HepG2 (cell line): ENCODE results near the gene TRIM15. TPM values are rescaled to one million over a fixed set of nuclear protein-coding genes. Genes with fewer than 3 reads are reported as not detected.

Experiments
- HDAC2 ChIP-seq: sonication (generic); formaldehyde crosslinking; IDR thresholded peaks from 2 replicates; pipeline ENCODE4 v1.4.0; 2020; ENCODE audit warnings: missing genetic modification reagents
- TFE3 ChIP-seq: IDR thresholded peaks from 2 replicates; pipeline ENCODE4 v1.6.1; 2016
- TSC22D2 ChIP-seq: sonication (generic); formaldehyde crosslinking; IDR thresholded peaks from 2 replicates; pipeline ENCODE4 v1.5.1; 2020; ENCODE audit warnings: missing genetic modification reagents, mild to moderate bottlenecking, borderline replicate concordance
- ZBTB1 ChIP-seq: sonication (generic); formaldehyde crosslinking; IDR thresholded peaks from 2 replicates; pipeline ENCODE4 v1.4.0; 2020; ENCODE audit warnings: missing genetic modification reagents, borderline replicate concordance
- ZMAT3 ChIP-seq: sonication (generic); formaldehyde crosslinking; conservative IDR thresholded peaks from 2 replicates; pipeline ENCODE4 v1.7.0; 2021; ENCODE audit warnings: missing genetic modification reagents
- ZNF331 ChIP-seq: sonication (generic); formaldehyde crosslinking; IDR thresholded peaks from 2 replicates; pipeline ENCODE4 v1.4.0; 2020; ENCODE audit warnings: missing genetic modification reagents
- ZNF501 ChIP-seq: sonication (generic); formaldehyde crosslinking; IDR thresholded peaks from 2 replicates; pipeline ENCODE4 v1.5.1; 2020; ENCODE audit warnings: mild to moderate bottlenecking, moderate library complexity, missing genetic modification reagents
- ZNF512 ChIP-seq: sonication (generic); formaldehyde crosslinking; IDR thresholded peaks from 2 replicates; pipeline ENCODE4 v1.4.0; 2020; ENCODE audit warnings: mild to moderate bottlenecking, missing genetic modification reagents
- ZNF512B ChIP-seq: sonication (generic); formaldehyde crosslinking; IDR thresholded peaks from 2 replicates; pipeline ENCODE4 v1.5.1; 2020; ENCODE audit warnings: missing genetic modification reagents, mild to moderate bottlenecking, borderline replicate concordance
- ZNF563 ChIP-seq: sonication (generic); formaldehyde crosslinking; IDR thresholded peaks from 2 replicates; pipeline ENCODE4 v1.8.0; 2022; ENCODE audit warnings: mild to moderate bottlenecking, moderate library complexity, missing genetic modification reagents
- ZNF792 ChIP-seq: IDR thresholded peaks from 2 replicates; pipeline ENCODE4 v1.6.1; 2016
- polyA plus RNA-seq, 8 experiments: library from polyadenylated mRNA; depleted of rRNA in 3 of 8; stranded (reverse) in 7 of 8; unstranded in 1 of 8; fragments of >200 nt; fragmentation: Illumina TruSeq in 4 of 8; extraction: Trizol in 4 of 8; gene quantifications; 2 replicates each; pipeline versions ENCODE4 v1.2.1 to v1.2.3, GENCODE V29; 2011 to 2016; ENCODE audit warnings: low read depth in 4 of 8, missing spikeins in 1 of 8, mixed read lengths in 1 of 8; ENCODE audit not compliant: insufficient read depth in 1 of 8
- total RNA-seq, 5 experiments: library from RNA; depleted of rRNA; stranded (reverse); fragments of >200 nt; fragmentation: Illumina TruSeq; extraction: Trizol; gene quantifications; 2 replicates each; pipeline ENCODE4 v1.2.3, GENCODE V29; 2016; ENCODE audit warnings: low read depth in 1 of 5
- TF ChIP-seq, protein P1 (sequence below): sonication (generic); formaldehyde crosslinking; IDR thresholded peaks from 2 replicates; pipeline ENCODE4 v1.4.0; 2020; ENCODE audit warnings: missing genetic modification reagents, borderline replicate concordance
- TF ChIP-seq, protein P2 (sequence below): sonication (generic); formaldehyde crosslinking; IDR thresholded peaks from 2 replicates; pipeline ENCODE4 v1.4.0; 2020; ENCODE audit warnings: missing genetic modification reagents
- TF ChIP-seq, protein P3 (sequence below): IDR thresholded peaks from 2 replicates; pipeline ENCODE4 v1.6.1; 2018; ENCODE audit warnings: missing genetic modification reagents, mild to moderate bottlenecking, missing compliant biosample characterization
- TF ChIP-seq, protein P4 (sequence below): sonication (generic); formaldehyde crosslinking; conservative IDR thresholded peaks from 2 replicates; pipeline ENCODE4 v1.8.0; 2022; ENCODE audit warnings: mild to moderate bottlenecking, moderate library complexity, missing genetic modification reagents

TRIM15 gene
- total and polyA plus RNA-seq, 2 of the 13 experiments (the other 11 are each of a cell fraction or from before 2014, with no cell fraction given), result 35.1 to 38.2 TPM

DNA sequence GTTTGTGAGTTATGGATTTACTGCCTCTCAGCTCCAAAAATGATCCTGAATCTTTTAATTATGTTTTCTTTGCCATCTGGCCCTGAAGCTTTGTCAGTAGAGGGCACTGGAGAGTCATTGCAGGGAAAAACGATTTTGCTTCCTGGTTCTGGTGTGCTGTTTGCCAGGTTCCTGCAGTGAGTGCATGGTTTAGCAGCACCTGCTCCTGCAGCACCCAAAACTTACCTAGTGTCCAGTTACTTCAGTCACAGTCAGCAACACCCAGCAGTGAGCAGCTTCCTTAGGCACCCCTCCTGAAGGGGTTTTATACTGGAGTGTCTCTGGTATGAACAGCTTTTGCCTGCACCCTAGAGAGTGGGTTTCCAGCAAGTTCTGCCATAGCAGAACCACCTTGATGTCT is 55.9 kb downstream of the TRIM15 start (continued):
- TF ChIP-seq, protein P1, sequence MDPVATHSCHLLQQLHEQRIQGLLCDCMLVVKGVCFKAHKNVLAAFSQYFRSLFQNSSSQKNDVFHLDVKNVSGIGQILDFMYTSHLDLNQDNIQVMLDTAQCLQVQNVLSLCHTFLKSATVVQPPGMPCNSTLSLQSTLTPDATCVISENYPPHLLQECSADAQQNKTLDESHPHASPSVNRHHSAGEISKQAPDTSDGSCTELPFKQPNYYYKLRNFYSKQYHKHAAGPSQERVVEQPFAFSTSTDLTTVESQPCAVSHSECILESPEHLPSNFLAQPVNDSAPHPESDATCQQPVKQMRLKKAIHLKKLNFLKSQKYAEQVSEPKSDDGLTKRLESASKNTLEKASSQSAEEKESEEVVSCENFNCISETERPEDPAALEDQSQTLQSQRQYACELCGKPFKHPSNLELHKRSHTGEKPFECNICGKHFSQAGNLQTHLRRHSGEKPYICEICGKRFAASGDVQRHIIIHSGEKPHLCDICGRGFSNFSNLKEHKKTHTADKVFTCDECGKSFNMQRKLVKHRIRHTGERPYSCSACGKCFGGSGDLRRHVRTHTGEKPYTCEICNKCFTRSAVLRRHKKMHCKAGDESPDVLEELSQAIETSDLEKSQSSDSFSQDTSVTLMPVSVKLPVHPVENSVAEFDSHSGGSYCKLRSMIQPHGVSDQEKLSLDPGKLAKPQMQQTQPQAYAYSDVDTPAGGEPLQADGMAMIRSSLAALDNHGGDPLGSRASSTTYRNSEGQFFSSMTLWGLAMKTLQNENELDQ, result 0 out of 2 replicates have a peak, but pooled peaks have one; percentile 15
- no peak for TF ChIP-seq TFE3 (CRISPR knock-in tag)
- TF ChIP-seq HDAC2 (CRISPR knock-in tag), result peak; percentile 59
- no peak for TF ChIP-seq ZMAT3 (CRISPR knock-in tag)
- TF ChIP-seq ZNF331 (CRISPR knock-in tag), result peak; percentile 71
- no peak for TF ChIP-seq ZNF512
- TF ChIP-seq ZNF563 (CRISPR knock-in tag), result no peak
- TF ChIP-seq ZNF792 (CRISPR knock-in tag), result peak; percentile 72
- TF ChIP-seq, protein P2, sequence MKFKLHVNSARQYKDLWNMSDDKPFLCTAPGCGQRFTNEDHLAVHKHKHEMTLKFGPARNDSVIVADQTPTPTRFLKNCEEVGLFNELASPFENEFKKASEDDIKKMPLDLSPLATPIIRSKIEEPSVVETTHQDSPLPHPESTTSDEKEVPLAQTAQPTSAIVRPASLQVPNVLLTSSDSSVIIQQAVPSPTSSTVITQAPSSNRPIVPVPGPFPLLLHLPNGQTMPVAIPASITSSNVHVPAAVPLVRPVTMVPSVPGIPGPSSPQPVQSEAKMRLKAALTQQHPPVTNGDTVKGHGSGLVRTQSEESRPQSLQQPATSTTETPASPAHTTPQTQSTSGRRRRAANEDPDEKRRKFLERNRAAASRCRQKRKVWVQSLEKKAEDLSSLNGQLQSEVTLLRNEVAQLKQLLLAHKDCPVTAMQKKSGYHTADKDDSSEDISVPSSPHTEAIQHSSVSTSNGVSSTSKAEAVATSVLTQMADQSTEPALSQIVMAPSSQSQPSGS (CRISPR knock-in tag), result 0 out of 2 replicates have a peak, but pooled peaks have one; percentile 41
- TF ChIP-seq, protein P3, sequence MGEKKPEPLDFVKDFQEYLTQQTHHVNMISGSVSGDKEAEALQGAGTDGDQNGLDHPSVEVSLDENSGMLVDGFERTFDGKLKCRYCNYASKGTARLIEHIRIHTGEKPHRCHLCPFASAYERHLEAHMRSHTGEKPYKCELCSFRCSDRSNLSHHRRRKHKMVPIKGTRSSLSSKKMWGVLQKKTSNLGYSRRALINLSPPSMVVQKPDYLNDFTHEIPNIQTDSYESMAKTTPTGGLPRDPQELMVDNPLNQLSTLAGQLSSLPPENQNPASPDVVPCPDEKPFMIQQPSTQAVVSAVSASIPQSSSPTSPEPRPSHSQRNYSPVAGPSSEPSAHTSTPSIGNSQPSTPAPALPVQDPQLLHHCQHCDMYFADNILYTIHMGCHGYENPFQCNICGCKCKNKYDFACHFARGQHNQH, result peak; percentile 42; the same call in 1 of the 2 replicates
- TF ChIP-seq ZNF512B (CRISPR knock-in tag), result no peak
- peak; percentile 72; the same call in 1 of the 2 replicates for TF ChIP-seq TSC22D2 (CRISPR knock-in tag)
- TF ChIP-seq ZBTB1 (CRISPR knock-in tag), result no peak
- TF ChIP-seq, protein P4, sequence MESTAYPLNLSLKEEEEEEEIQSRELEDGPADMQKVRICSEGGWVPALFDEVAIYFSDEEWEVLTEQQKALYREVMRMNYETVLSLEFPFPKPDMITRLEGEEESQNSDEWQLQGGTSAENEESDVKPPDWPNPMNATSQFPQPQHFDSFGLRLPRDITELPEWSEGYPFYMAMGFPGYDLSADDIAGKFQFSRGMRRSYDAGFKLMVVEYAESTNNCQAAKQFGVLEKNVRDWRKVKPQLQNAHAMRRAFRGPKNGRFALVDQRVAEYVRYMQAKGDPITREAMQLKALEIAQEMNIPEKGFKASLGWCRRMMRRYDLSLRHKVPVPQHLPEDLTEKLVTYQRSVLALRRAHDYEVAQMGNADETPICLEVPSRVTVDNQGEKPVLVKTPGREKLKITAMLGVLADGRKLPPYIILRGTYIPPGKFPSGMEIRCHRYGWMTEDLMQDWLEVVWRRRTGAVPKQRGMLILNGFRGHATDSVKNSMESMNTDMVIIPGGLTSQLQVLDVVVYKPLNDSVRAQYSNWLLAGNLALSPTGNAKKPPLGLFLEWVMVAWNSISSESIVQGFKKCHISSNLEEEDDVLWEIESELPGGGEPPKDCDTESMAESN (CRISPR knock-in tag), result no peak
- 0 out of 2 replicates have a peak, but pooled peaks have one; percentile 28 for TF ChIP-seq ZNF501
